H1 (cell line): Measurements from ENCODE around the gene ABCA9. TPM values are rescaled to one million over a fixed set of nuclear protein-coding genes. Genes with fewer than 3 reads are reported as not detected.

Source experiments
- CBX8 ChIP-seq: fragments of 300-800, 300-1000 bp; sonication (generic); IDR thresholded peaks from 2 replicates; pipeline ENCODE4 v1.7.1; 2016; ENCODE audit warnings: low read depth, low read length, borderline replicate concordance
- CTBP2 ChIP-seq: IDR thresholded peaks from 2 replicates; pipeline ENCODE4 v1.7.0; 2011; ENCODE audit warnings: borderline replicate concordance, mild to moderate bottlenecking, moderate library complexity, mixed read lengths, low read length; ENCODE audit not compliant: insufficient read depth, insufficient read length
- NRF1 ChIP-seq: IDR thresholded peaks from 2 replicates; pipeline ENCODE4 v1.6.1; 2011; ENCODE audit warnings: mild to moderate bottlenecking, low read depth, low read length, improper control_type of control experiment
- RFX5 ChIP-seq: IDR thresholded peaks from 2 replicates; pipeline ENCODE4 v1.6.1; 2011; ENCODE audit warnings: low read depth, low read length, improper control_type of control experiment, borderline replicate concordance
- SIX5 ChIP-seq: IDR thresholded peaks from 2 replicates; pipeline ENCODE4 v1.6.1; 2011; ENCODE audit warnings: mild to moderate bottlenecking, low read depth, low read length
- SP4 ChIP-seq: IDR thresholded peaks from 2 replicates; pipeline ENCODE4 v1.6.1; 2012; ENCODE audit warnings: low read length, inconsistent platforms
- polyA plus RNA-seq, 7 experiments: library from polyadenylated mRNA; depleted of rRNA in 3 of 7; stranded (reverse) in 5 of 7; unstranded in 2 of 7; fragments of >200 nt in 5 of 7; fragments of 200-250 nt in 2 of 7; gene quantifications; 1 replicate in 5 of 7; 2 replicates in 1 of 7; 4 replicates in 1 of 7; pipeline versions ENCODE4 v1.2.1 to v1.2.3, GENCODE V29; 2011 to 2013; ENCODE audit warnings: missing spikeins in 2 of 7, mixed read lengths in 2 of 7
- total RNA-seq: library from RNA; stranded (reverse); fragmentation: NEBNext Ultra II Directional; extraction: Animal tissue kit (Norgen Biotek cat#: 25700); gene quantifications from 2 replicates; pipeline ENCODE4 v1.2.1, GENCODE V29; 2021
- TF ChIP-seq, protein P1 (sequence below): fragments of 300-600 bp; sonication (generic); IDR thresholded peaks from 2 replicates; pipeline ENCODE4 v1.7.1; 2012; ENCODE audit warnings: low read length, moderate library complexity, mild to moderate bottlenecking, inconsistent platforms; ENCODE audit not compliant: insufficient replicate concordance

ABCA9 gene
- total and polyA plus RNA-seq, 2 of the 8 experiments (the other 6 are each of a cell fraction or from before 2014, with no cell fraction given): not detected

DNA sequence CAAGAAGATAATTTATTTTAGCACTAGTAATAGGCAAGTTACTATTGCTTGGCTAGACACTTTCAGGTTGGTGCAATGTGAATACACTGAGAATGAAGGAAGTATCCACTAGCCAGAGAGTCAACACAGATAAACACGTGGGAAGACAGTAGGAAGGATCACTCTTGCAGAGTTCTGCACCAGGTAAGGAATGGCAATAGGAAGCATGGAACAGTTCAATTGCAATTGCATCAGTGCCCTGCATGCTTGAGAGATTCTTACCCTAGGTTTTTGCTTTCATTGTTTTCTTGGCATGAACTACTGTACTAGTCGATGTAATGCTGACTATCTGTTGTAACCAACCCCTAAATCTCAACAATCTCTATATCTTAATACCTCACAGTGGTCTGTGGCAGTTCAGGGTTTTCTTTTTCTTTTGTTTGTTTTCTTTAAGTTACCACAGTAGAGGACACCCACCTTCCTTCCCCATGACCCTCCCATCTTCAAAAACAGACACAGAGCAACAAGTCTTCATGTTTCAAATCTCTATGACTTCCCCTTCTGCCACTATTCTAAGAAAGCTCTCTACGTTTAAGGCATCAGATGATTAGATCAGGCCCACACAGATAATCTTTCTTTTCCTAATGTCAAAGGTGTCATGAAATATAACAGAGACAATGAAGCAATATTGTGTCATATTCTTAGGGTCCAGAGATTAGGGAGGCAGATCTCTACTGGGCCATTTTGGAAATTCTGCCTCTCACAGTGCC lies 87.5 kb downstream of the ABCA9 start (continued):
- TF ChIP-seq, protein P1, sequence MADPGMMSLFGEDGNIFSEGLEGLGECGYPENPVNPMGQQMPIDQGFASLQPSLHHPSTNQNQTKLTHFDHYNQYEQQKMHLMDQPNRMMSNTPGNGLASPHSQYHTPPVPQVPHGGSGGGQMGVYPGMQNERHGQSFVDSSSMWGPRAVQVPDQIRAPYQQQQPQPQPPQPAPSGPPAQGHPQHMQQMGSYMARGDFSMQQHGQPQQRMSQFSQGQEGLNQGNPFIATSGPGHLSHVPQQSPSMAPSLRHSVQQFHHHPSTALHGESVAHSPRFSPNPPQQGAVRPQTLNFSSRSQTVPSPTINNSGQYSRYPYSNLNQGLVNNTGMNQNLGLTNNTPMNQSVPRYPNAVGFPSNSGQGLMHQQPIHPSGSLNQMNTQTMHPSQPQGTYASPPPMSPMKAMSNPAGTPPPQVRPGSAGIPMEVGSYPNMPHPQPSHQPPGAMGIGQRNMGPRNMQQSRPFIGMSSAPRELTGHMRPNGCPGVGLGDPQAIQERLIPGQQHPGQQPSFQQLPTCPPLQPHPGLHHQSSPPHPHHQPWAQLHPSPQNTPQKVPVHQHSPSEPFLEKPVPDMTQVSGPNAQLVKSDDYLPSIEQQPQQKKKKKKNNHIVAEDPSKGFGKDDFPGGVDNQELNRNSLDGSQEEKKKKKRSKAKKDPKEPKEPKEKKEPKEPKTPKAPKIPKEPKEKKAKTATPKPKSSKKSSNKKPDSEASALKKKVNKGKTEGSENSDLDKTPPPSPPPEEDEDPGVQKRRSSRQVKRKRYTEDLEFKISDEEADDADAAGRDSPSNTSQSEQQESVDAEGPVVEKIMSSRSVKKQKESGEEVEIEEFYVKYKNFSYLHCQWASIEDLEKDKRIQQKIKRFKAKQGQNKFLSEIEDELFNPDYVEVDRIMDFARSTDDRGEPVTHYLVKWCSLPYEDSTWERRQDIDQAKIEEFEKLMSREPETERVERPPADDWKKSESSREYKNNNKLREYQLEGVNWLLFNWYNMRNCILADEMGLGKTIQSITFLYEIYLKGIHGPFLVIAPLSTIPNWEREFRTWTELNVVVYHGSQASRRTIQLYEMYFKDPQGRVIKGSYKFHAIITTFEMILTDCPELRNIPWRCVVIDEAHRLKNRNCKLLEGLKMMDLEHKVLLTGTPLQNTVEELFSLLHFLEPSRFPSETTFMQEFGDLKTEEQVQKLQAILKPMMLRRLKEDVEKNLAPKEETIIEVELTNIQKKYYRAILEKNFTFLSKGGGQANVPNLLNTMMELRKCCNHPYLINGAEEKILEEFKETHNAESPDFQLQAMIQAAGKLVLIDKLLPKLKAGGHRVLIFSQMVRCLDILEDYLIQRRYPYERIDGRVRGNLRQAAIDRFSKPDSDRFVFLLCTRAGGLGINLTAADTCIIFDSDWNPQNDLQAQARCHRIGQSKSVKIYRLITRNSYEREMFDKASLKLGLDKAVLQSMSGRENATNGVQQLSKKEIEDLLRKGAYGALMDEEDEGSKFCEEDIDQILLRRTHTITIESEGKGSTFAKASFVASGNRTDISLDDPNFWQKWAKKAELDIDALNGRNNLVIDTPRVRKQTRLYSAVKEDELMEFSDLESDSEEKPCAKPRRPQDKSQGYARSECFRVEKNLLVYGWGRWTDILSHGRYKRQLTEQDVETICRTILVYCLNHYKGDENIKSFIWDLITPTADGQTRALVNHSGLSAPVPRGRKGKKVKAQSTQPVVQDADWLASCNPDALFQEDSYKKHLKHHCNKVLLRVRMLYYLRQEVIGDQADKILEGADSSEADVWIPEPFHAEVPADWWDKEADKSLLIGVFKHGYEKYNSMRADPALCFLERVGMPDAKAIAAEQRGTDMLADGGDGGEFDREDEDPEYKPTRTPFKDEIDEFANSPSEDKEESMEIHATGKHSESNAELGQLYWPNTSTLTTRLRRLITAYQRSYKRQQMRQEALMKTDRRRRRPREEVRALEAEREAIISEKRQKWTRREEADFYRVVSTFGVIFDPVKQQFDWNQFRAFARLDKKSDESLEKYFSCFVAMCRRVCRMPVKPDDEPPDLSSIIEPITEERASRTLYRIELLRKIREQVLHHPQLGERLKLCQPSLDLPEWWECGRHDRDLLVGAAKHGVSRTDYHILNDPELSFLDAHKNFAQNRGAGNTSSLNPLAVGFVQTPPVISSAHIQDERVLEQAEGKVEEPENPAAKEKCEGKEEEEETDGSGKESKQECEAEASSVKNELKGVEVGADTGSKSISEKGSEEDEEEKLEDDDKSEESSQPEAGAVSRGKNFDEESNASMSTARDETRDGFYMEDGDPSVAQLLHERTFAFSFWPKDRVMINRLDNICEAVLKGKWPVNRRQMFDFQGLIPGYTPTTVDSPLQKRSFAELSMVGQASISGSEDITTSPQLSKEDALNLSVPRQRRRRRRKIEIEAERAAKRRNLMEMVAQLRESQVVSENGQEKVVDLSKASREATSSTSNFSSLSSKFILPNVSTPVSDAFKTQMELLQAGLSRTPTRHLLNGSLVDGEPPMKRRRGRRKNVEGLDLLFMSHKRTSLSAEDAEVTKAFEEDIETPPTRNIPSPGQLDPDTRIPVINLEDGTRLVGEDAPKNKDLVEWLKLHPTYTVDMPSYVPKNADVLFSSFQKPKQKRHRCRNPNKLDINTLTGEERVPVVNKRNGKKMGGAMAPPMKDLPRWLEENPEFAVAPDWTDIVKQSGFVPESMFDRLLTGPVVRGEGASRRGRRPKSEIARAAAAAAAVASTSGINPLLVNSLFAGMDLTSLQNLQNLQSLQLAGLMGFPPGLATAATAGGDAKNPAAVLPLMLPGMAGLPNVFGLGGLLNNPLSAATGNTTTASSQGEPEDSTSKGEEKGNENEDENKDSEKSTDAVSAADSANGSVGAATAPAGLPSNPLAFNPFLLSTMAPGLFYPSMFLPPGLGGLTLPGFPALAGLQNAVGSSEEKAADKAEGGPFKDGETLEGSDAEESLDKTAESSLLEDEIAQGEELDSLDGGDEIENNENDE: no peak
- TF ChIP-seq RFX5 (no peak), CBX8 (no peak), CTBP2 (no peak), SIX5 (no peak), SP4 (no peak), NRF1 (no peak)
